ENCODE results near the gene SAGE1. TPM values are rescaled to one million over a fixed set of nuclear protein-coding genes. Genes with fewer than 3 reads are reported as not detected.
"Not testable (repeated sequence)": the region's sequence is repeated elsewhere in the genome, so short reads cannot be mapped to it uniquely, and the experiment has no call there.

SAGE1 gene
- polyA plus RNA-seq, 3 donors: not detected

- H3K27me3 Mint-ChIP-seq (ENCODE audit: low read depth in 3 of 3); DNase-seq; H3K4me1 ChIP-seq (ENCODE audit: control insufficient read depth in 1 of 2, insufficient read depth in 2 of 2, low read length in 2 of 2); intact Hi-C loops (cut with micrococcal nuclease); H3K79me2 ChIP-seq (ENCODE audit: insufficient read depth, low read length); H3K27ac Mint-ChIP-seq; H3K4me2 ChIP-seq (replicated peaks; ENCODE audit: extremely low read depth, low read length, poor library complexity, severe bottlenecking); H4K20me1 ChIP-seq (ENCODE audit: insufficient read depth, low read length); H2AFZ ChIP-seq (ENCODE audit: insufficient read depth, low read depth, low read length, poor library complexity, severe bottlenecking); H3K9me3 ChIP-seq (replicated peaks in 1 of 2; ENCODE audit: control insufficient read depth in 1 of 2, insufficient read depth in 1 of 2, low read length in 2 of 2); H3K27ac ChIP-seq (ENCODE audit: low read depth in 1 of 2, low read length in 2 of 2); H3K36me3 Mint-ChIP-seq; H3K4me3 Mint-ChIP-seq; H3K9ac ChIP-seq (ENCODE audit: insufficient read depth, low read length, poor library complexity, severe bottlenecking); H3K27me3 ChIP-seq (ENCODE audit: control insufficient read depth in 2 of 2, insufficient read depth in 2 of 2, low read length in 2 of 2); H3K4me1 Mint-ChIP-seq; H3K4me3 ChIP-seq (replicated peaks in 1 of 3; ENCODE audit: low read depth in 2 of 3, low read length in 3 of 3); H3K36me3 ChIP-seq (replicated peaks in 1 of 2; ENCODE audit: control insufficient read depth in 1 of 2, insufficient read depth in 2 of 2, low read length in 2 of 2): not testable (repeated sequence)
- peaks cover 3 to 15% (median 7%) of the 10 kb centered on the region in 7 donors for H3K9me3 Mint-ChIP-seq
- no CpG with 5 or more reads among the region's 18 CpGs for WGBS (ENCODE audit: insufficient coverage)
Observed at GRCh38 chrX:135888230-135888629, 5.3 kb upstream of the SAGE1 start.

DNA sequence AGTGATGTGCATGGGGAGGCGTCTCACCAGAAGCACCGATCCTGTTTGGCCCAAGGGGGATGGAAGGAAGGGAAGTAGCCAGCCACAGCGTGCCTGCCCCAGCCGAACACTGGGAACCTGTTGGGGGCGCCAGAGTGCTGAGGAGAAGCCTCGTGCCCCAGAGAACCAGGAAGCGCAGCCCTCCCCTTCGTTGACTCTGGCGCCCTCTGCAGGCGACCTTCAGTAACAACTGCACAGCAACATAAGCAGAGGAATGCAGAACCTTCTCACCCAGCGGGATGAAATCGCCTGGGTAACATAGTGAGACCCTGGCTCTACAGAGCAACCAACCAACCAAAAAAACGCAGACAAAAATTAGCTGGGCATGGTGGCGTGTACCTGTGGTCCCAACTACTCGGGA is 4.5 kb upstream of the SAGE1 start:
- H3K4me1 Mint-ChIP-seq; H3K27ac Mint-ChIP-seq; H3K4me3 Mint-ChIP-seq; H3K9ac ChIP-seq (ENCODE audit: insufficient read depth, low read length, poor library complexity, severe bottlenecking); H3K79me2 ChIP-seq (ENCODE audit: insufficient read depth, low read length); DNase-seq; intact Hi-C loops (cut with micrococcal nuclease); H3K27me3 ChIP-seq (ENCODE audit: control insufficient read depth in 2 of 2, insufficient read depth in 2 of 2, low read length in 2 of 2); H3K36me3 ChIP-seq (replicated peaks in 1 of 2; ENCODE audit: control insufficient read depth in 1 of 2, insufficient read depth in 2 of 2, low read length in 2 of 2); H3K4me1 ChIP-seq (ENCODE audit: control insufficient read depth in 1 of 2, insufficient read depth in 2 of 2, low read length in 2 of 2); H3K27ac ChIP-seq (ENCODE audit: low read depth in 1 of 2, low read length in 2 of 2); H3K4me3 ChIP-seq (replicated peaks in 1 of 3; ENCODE audit: low read depth in 2 of 3, low read length in 3 of 3); H3K27me3 Mint-ChIP-seq (ENCODE audit: low read depth in 3 of 3); H3K36me3 Mint-ChIP-seq; H3K4me2 ChIP-seq (replicated peaks; ENCODE audit: extremely low read depth, low read length, poor library complexity, severe bottlenecking); H2AFZ ChIP-seq (ENCODE audit: insufficient read depth, low read depth, low read length, poor library complexity, severe bottlenecking); H4K20me1 ChIP-seq (ENCODE audit: insufficient read depth, low read length): not testable (repeated sequence)
- peaks cover 0 to 11% of the 10 kb centered on the region in 2 donors for H3K9me3 ChIP-seq (replicated peaks in 1 of 2; ENCODE audit: control insufficient read depth in 1 of 2, insufficient read depth in 1 of 2, low read length in 2 of 2)
- peaks cover 5 to 15% (median 8%) of the 10 kb centered on the region in 7 donors for H3K9me3 Mint-ChIP-seq
- 73% methylated on average over 3 of the region's 15 CpGs for WGBS (ENCODE audit: insufficient coverage)

DNA sequence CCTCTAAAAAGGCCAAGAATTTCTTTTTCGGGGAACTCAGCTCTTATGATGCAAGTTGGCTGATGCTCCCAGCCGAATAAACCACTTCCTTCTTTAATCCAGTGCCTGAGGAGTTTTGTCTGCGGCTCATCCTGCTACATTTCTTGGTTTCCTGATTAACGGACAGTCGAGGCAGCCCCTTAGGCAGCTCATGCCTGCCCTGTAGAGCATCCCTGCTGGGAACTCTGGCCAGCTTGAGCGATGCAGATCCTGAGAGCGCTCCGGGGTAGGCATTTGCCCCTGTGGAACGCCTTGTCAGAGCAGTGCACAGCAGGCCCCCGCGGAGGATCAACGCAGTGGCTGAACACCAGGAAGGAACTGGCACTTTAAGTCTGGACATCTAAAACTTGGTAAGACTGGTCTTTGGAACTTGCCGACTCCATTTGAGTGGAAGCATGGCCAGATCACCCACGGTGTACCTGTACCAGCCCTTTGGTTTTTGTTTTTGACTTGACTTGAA is 3.4 kb upstream of the SAGE1 start:
- Histone ChIP-seq H2AFZ (ENCODE audit: insufficient read depth, low read depth, low read length, poor library complexity, severe bottlenecking) (no peak overlapping the region), H3K4me3 (replicated peaks in 1 of 3; ENCODE audit: low read depth in 2 of 3, low read length in 3 of 3) (no peak overlapping the region), H3K4me2 (replicated peaks; ENCODE audit: extremely low read depth, low read length, poor library complexity, severe bottlenecking) (no peak overlapping the region), H3K79me2 (ENCODE audit: insufficient read depth, low read length) (no peaks in the 10 kb centered on the region), H3K27ac (ENCODE audit: low read depth in 1 of 2, low read length in 2 of 2) (no peak overlapping the region), H3K9ac (ENCODE audit: insufficient read depth, low read length, poor library complexity, severe bottlenecking) (no peak overlapping the region), H3K4me1 (ENCODE audit: control insufficient read depth in 1 of 2, insufficient read depth in 2 of 2, low read length in 2 of 2) (no peaks in the 10 kb centered on the region), H3K36me3 (replicated peaks in 1 of 2; ENCODE audit: control insufficient read depth in 1 of 2, insufficient read depth in 2 of 2, low read length in 2 of 2) (no peaks in the 10 kb centered on the region), H3K9me3 (replicated peaks in 1 of 2; ENCODE audit: control insufficient read depth in 1 of 2, insufficient read depth in 1 of 2, low read length in 2 of 2) (peaks cover 0 to 11% of the 10 kb centered on the region in 2 donors), H3K27me3 (ENCODE audit: control insufficient read depth in 2 of 2, insufficient read depth in 2 of 2, low read length in 2 of 2) (no peaks in the 10 kb centered on the region), H4K20me1 (ENCODE audit: insufficient read depth, low read length) (no peaks in the 10 kb centered on the region)
- Mint-ChIP-seq H3K9me3 (peaks cover 5 to 15% (median 8%) of the 10 kb centered on the region in 7 donors), H3K4me3 (no peak overlapping the region), H3K4me1 (no peaks in the 10 kb centered on the region), H3K27me3 (ENCODE audit: low read depth in 3 of 3) (peaks cover 0 to 2% (median 0%) of the 10 kb centered on the region in 3 donors), H3K27ac (no peak overlapping the region), H3K36me3 (no peaks in the 10 kb centered on the region)
- WGBS (ENCODE audit: insufficient coverage): 69% methylated on average over 9 of the region's 14 CpGs
- TF ChIP-seq, protein P1, sequence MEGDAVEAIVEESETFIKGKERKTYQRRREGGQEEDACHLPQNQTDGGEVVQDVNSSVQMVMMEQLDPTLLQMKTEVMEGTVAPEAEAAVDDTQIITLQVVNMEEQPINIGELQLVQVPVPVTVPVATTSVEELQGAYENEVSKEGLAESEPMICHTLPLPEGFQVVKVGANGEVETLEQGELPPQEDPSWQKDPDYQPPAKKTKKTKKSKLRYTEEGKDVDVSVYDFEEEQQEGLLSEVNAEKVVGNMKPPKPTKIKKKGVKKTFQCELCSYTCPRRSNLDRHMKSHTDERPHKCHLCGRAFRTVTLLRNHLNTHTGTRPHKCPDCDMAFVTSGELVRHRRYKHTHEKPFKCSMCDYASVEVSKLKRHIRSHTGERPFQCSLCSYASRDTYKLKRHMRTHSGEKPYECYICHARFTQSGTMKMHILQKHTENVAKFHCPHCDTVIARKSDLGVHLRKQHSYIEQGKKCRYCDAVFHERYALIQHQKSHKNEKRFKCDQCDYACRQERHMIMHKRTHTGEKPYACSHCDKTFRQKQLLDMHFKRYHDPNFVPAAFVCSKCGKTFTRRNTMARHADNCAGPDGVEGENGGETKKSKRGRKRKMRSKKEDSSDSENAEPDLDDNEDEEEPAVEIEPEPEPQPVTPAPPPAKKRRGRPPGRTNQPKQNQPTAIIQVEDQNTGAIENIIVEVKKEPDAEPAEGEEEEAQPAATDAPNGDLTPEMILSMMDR (IDR thresholded peaks at IDR 0.05): no peak
- no peak for DNase-seq
- intact Hi-C loops (cut with micrococcal nuclease): no loop called here

Measured in CD14-positive monocyte (primary cell).